Fibroblast of lung (primary cell): Measurements from ENCODE around the gene TRIM41.

ENCODE experiments used
- EZH2 ChIP-seq: IDR thresholded peaks from 2 replicates; pipeline ENCODE4 v1.5.1; 2012; ENCODE audit warnings: low read length, control low read depth, mild to moderate bottlenecking; ENCODE audit errors: missing control alignments
- TF ChIP-seq, protein P1 (sequence below), 2 donors: IDR thresholded peaks in 1 of 2; conservative IDR thresholded peaks in 1 of 2; 1 replicate in 1 of 2; 2 replicates in 1 of 2; pipeline ENCODE4 v1.5.1; 2011 to 2012; ENCODE audit warnings: low read length in 2 of 2, control low read depth in 1 of 2, inconsistent platforms in 1 of 2, low read depth in 1 of 2, mild to moderate bottlenecking in 1 of 2

DNA sequence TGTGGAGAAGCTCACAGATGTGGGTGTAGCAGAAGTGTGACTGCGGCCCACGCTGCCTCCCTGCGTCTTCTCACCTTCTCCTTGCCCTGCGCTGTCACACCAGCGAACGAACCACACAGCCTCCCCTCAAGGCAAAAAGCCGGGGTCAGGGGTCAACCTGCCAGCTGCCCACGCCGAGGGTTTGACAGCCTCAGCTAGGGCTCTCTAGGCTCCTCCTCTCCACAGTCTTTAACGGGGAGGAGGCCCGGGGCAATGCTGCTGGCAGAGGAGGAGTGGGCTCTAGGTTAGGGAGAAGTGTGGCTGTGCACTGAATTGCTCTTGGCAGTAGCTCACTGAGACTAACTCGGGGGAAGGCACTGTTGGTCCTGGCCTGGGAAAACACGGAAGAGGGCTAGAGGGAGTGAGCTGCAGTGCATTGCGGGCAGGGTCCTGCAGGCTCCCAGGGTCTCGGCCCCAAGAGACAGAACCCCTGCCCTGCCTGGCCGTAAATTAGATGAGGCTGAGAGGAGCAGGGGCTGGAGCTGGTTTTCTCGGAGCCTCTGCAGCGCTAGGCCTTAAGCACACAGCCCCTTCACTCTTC, 42.1 kb downstream of the TRIM41 start:
- no peak for TF ChIP-seq EZH2
- TF ChIP-seq, protein P1, sequence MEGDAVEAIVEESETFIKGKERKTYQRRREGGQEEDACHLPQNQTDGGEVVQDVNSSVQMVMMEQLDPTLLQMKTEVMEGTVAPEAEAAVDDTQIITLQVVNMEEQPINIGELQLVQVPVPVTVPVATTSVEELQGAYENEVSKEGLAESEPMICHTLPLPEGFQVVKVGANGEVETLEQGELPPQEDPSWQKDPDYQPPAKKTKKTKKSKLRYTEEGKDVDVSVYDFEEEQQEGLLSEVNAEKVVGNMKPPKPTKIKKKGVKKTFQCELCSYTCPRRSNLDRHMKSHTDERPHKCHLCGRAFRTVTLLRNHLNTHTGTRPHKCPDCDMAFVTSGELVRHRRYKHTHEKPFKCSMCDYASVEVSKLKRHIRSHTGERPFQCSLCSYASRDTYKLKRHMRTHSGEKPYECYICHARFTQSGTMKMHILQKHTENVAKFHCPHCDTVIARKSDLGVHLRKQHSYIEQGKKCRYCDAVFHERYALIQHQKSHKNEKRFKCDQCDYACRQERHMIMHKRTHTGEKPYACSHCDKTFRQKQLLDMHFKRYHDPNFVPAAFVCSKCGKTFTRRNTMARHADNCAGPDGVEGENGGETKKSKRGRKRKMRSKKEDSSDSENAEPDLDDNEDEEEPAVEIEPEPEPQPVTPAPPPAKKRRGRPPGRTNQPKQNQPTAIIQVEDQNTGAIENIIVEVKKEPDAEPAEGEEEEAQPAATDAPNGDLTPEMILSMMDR (conservative IDR thresholded peaks at IDR 0.05 in 1 of 2, IDR thresholded peaks at IDR 0.05 in 1 of 2; ENCODE audit: low read depth in 1 of 2, low read length in 2 of 2) = no peak
